Esophagus muscularis mucosa (tissue), 4 donors: ENCODE results near the gene CAMK2G. TPM values are rescaled to one million over a fixed set of nuclear protein-coding genes. Genes with fewer than 3 reads are reported as not detected.

Experiments
- DNase-seq: peaks from one replicate; pipeline ENCODE4 v3.0.0-alpha.2; 2017; ENCODE audit errors: extremely low spot score
- H3K27ac ChIP-seq, 4 donors: fragments of 200-600 bp; sonication (generic); replicated peaks in 1 of 4; 1 replicate in 3 of 4; 2 replicates in 1 of 4; pipeline ENCODE4 v1.5.1; 2016 to 2019; ENCODE audit warnings: mild to moderate bottlenecking in 1 of 4
- H3K27me3 ChIP-seq, 4 donors: fragments of 200-600 bp; sonication (generic); one replicate each; pipeline versions ENCODE4 v1.5.1 to v1.6.0; 2016 to 2019
- H3K36me3 ChIP-seq, 4 donors: fragments of 200-600 bp; sonication (generic); one replicate each; pipeline ENCODE4 v1.5.1; 2016 to 2019
- H3K4me1 ChIP-seq, 4 donors: fragments of 200-600 bp; sonication (generic); one replicate each; pipeline ENCODE4 v1.5.1; 2016 to 2019
- H3K4me3 ChIP-seq, 4 donors: fragments of 200-600 bp; sonication (generic); 1 replicate in 2 of 4; 2 replicates in 2 of 4; pipeline ENCODE4 v1.5.1; 2016 to 2019; ENCODE audit warnings: mild to moderate bottlenecking in 4 of 4, moderate library complexity in 1 of 4
- H3K9me3 ChIP-seq, 4 donors: fragments of 200-600 bp; sonication (generic); 1 replicate in 3 of 4; 2 replicates in 1 of 4; pipeline ENCODE4 v1.5.1; 2016 to 2019
- CTCF ChIP-seq, 3 experiments: fragments of 200-600 bp in 2 of 3; fragments of 450-650 bp in 1 of 3; sonication (generic) in 2 of 3; IDR thresholded peaks; one replicate each; pipeline ENCODE4 v1.5.1; 2017 to 2019; ENCODE audit warnings: antibody characterized with exemption in 3 of 3, mild to moderate bottlenecking in 2 of 3, moderate library complexity in 1 of 3
- EP300 ChIP-seq: sonication (generic); formaldehyde crosslinking; IDR thresholded peaks from one replicate; pipeline ENCODE4 v1.6.1; 2017; ENCODE audit warnings: antibody characterized with exemption
- POLR2A ChIP-seq: fragments of 450-650 bp; IDR thresholded peaks from one replicate; pipeline ENCODE4 v1.6.1; 2017; ENCODE audit warnings: antibody characterized with exemption, moderate library complexity, mild to moderate bottlenecking, low read depth
- POLR2AphosphoS5 ChIP-seq, 2 donors: sonication (generic); formaldehyde crosslinking; IDR thresholded peaks; one replicate each; pipeline ENCODE4 v1.6.1; 2017; ENCODE audit warnings: antibody characterized with exemption in 2 of 2
- WGBS: methylation state at CpG from one replicate; pipeline ENCODE4 v1.1.5; 2018; 5-methylcytosine and 5-hydroxymethylcytosine counted together
- intact Hi-C: fragments of 100-400 bp; cut with DNase I; formaldehyde crosslinking; loops from one replicate; pipeline ENCODE4 v1.15.1; 2023
- total RNA-seq, 4 donors: library from RNA; depleted of rRNA; stranded (reverse); fragments of >200 nt; gene quantifications; one replicate each; pipeline versions ENCODE4 v1.1.0 to v1.2.1, GENCODE V29; 2016

The CAMK2G gene
- total RNA-seq, 4 donors from 2014 or later, result 96.4 to 201 (median 159) TPM

- Histone ChIP-seq H3K4me1 (peaks cover 5 to 100% (median 99%) of the 10 kb centered on the region in 4 donors), H3K9me3 (no peaks in the 10 kb centered on the region), H3K36me3 (peaks cover 11 to 37% (median 34%) of the 10 kb centered on the region in 4 donors), H3K27ac (peak overlapping the region; percentile 11 to 93 (median 64)), H3K4me3 (no peak overlapping the region), H3K27me3 (no peaks in the 10 kb centered on the region)
- TF ChIP-seq CTCF (IDR thresholded peaks at IDR 0.05) (no peak), POLR2A (no peak)
- DNase-seq, result no peak
- WGBS, result 71% methylated on average over 6 of the region's 7 CpGs
- intact Hi-C loops, result no loop called here
Measured at GRCh38 chr10:73859784-73860491, 14.4 kb downstream of the CAMK2G start.

GRCh38 chr10:73859428-73859783 is 14.9 kb downstream of the CAMK2G start:
- Histone ChIP-seq H3K36me3 (peaks cover 11 to 37% (median 35%) of the 10 kb centered on the region in 4 donors), H3K4me3 (no peak overlapping the region), H3K4me1 (peaks cover 5 to 100% (median 99%) of the 10 kb centered on the region in 4 donors), H3K9me3 (no peaks in the 10 kb centered on the region), H3K27ac (peak overlapping the region; percentile 11 to 93 (median 64)), H3K27me3 (no peaks in the 10 kb centered on the region)
- no peak for DNase-seq
- intact Hi-C loops, result no loop called here
- TF ChIP-seq POLR2A (no peak), EP300 (no peak), POLR2AphosphoS5 (IDR thresholded peaks at IDR 0.05) (no peak), CTCF (IDR thresholded peaks at IDR 0.05) (no peak)
- WGBS, result 79% methylated on average over 5 of the region's 5 CpGs

- Histone ChIP-seq H3K4me1 (peaks cover 5 to 100% (median 99%) of the 10 kb centered on the region in 4 donors), H3K27me3 (no peaks in the 10 kb centered on the region), H3K27ac (peak overlapping the region; percentile 86 to 93 (median 92)), H3K9me3 (no peaks in the 10 kb centered on the region), H3K4me3 (no peak overlapping the region), H3K36me3 (peaks cover 11 to 43% (median 40%) of the 10 kb centered on the region in 4 donors)
- no peak for TF ChIP-seq EP300
- no peak for TF ChIP-seq POLR2AphosphoS5 (IDR thresholded peaks at IDR 0.05)
- TF ChIP-seq POLR2A, result no peak
- TF ChIP-seq CTCF (IDR thresholded peaks at IDR 0.05), result no peak
- WGBS, result 81% methylated on average over 13 of the region's 13 CpGs
- DNase-seq, result no peak
- intact Hi-C loops, result no loop called here
Measured at GRCh38 chr10:73858750-73859427, 15.5 kb downstream of the CAMK2G start.

- Histone ChIP-seq H3K27ac (peak overlapping the region; percentile 86 to 93 (median 92)), H3K4me3 (no peak overlapping the region), H3K9me3 (no peaks in the 10 kb centered on the region), H3K4me1 (peaks cover 5 to 100% (median 99%) of the 10 kb centered on the region in 4 donors), H3K36me3 (peaks cover 11 to 50% (median 47%) of the 10 kb centered on the region in 4 donors), H3K27me3 (no peaks in the 10 kb centered on the region)
- TF ChIP-seq CTCF (IDR thresholded peaks at IDR 0.05) (no peak), EP300 (no peak), POLR2AphosphoS5 (IDR thresholded peaks at IDR 0.05) (no peak), POLR2A (no peak)
- DNase-seq, result no peak
- 69% methylated on average over 12 of the region's 12 CpGs for WGBS
- intact Hi-C loops, result no loop called here
Measured at GRCh38 chr10:73858013-73858708, 16.2 kb downstream of the CAMK2G start.
